DND-41 (cell line): Measurements from ENCODE around the gene APELA.
"Not testable (repeated sequence)": the region's sequence is repeated elsewhere in the genome, so short reads cannot be mapped to it uniquely, and the experiment has no call there.

Source experiments
- ATAC-seq: fragments of 200-7000 bp; cut with Tn5 transposase; 3 replicates; pipeline ENCODE4 v1.9.1; 2021; ENCODE audit warnings: low read depth; ENCODE audit not compliant: insufficient read depth
- DNase-seq: peaks from one replicate; pipeline ENCODE4 v3.0.0-alpha.2; 2020
- H2AFZ ChIP-seq: 2 replicates; pipeline ENCODE4 v1.6.0; 2012; ENCODE audit warnings: low read depth, low read length
- H3K27ac ChIP-seq: 2 replicates; pipeline ENCODE4 v1.5.1; 2012; ENCODE audit warnings: low read length, inconsistent platforms
- H3K27me3 ChIP-seq: fragments of 200-600 bp; sonication (generic); 2 replicates; pipeline ENCODE4 v1.6.0; 2012; ENCODE audit warnings: low read length, mild to moderate bottlenecking, inconsistent platforms; ENCODE audit not compliant: insufficient read depth, poor library complexity
- H3K36me3 ChIP-seq: 2 replicates; pipeline ENCODE4 v1.5.1; 2012; ENCODE audit warnings: low read length, inconsistent platforms; ENCODE audit not compliant: insufficient read depth
- H3K4me1 ChIP-seq: 2 replicates; pipeline ENCODE4 v1.5.1; 2012; ENCODE audit warnings: mild to moderate bottlenecking, low read length; ENCODE audit not compliant: insufficient read depth
- H3K4me2 ChIP-seq: 2 replicates; pipeline ENCODE4 v1.6.0; 2012; ENCODE audit warnings: mild to moderate bottlenecking, moderate library complexity, low read length, inconsistent platforms; ENCODE audit not compliant: insufficient read depth
- H3K4me3 ChIP-seq, 2 experiments: fragments of 200-600 bp in 1 of 2; shearing (Covaris generic) in 1 of 2; 2 replicates each; pipeline ENCODE4 v1.5.1; 2012 to 2016; ENCODE audit warnings: inconsistent platforms in 2 of 2, low read length in 2 of 2, mild to moderate bottlenecking in 2 of 2, low read depth in 1 of 2, moderate library complexity in 1 of 2
- H3K79me2 ChIP-seq: 2 replicates; pipeline ENCODE4 v1.6.0; 2012; ENCODE audit warnings: low read length, inconsistent platforms; ENCODE audit not compliant: insufficient read depth
- H3K9ac ChIP-seq: 2 replicates; pipeline ENCODE4 v1.6.0; 2012; ENCODE audit warnings: low read depth, mild to moderate bottlenecking, inconsistent platforms, low read length, moderate library complexity
- H3K9me3 ChIP-seq: 2 replicates; pipeline ENCODE4 v1.5.1; 2012; ENCODE audit warnings: low read length, moderate library complexity, mild to moderate bottlenecking, inconsistent platforms; ENCODE audit not compliant: insufficient read depth, severe bottlenecking
- H4K20me1 ChIP-seq: 2 replicates; pipeline ENCODE4 v1.6.0; 2012; ENCODE audit warnings: low read length; ENCODE audit not compliant: insufficient read depth
- EZH2 ChIP-seq: IDR thresholded peaks from 3 replicates; pipeline ENCODE4 v1.6.1; 2012; ENCODE audit warnings: borderline replicate concordance, low read depth, mild to moderate bottlenecking, moderate library complexity, low read length, inconsistent platforms; ENCODE audit not compliant: severe bottlenecking
- TF ChIP-seq, protein P1 (sequence below): IDR thresholded peaks from 2 replicates; pipeline ENCODE4 v1.5.1; 2012; ENCODE audit warnings: borderline replicate concordance, low read length, moderate library complexity, mild to moderate bottlenecking; ENCODE audit not compliant: poor library complexity, severe bottlenecking; ENCODE audit errors: extremely low read depth

APELA gene

DNA sequence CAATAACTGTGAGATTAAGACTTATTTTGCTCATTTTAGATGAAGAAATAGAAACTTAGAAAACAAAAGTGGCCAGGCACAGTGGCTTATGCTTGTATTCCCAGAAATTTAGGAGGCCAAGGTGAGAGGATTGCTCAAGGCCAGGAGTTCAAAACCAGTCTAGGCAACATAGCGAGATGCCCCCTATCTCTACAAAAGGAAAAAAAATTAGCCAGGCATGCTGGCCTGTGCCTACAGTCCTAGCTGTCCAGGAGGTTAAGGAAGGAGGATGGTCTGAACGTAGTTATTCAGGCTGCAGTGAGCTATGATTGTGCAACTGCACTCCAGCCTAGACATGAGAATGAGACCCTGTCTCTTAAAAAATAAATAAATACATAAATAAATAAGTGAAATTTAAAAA, 28.0 kb downstream of the APELA start:
- H3K27ac ChIP-seq = no peak overlapping the region
- no peaks in the 10 kb centered on the region for H3K27me3 ChIP-seq
- no peaks in the 10 kb centered on the region for H3K79me2 ChIP-seq
- no peaks in the 10 kb centered on the region for H3K9me3 ChIP-seq
- no peaks in the 10 kb centered on the region for H4K20me1 ChIP-seq
- H3K36me3 ChIP-seq = no peaks in the 10 kb centered on the region
- H2AFZ ChIP-seq = no peak overlapping the region
- H3K4me3 ChIP-seq = no peak overlapping the region
- no peak for TF ChIP-seq EZH2
- TF ChIP-seq, protein P1, sequence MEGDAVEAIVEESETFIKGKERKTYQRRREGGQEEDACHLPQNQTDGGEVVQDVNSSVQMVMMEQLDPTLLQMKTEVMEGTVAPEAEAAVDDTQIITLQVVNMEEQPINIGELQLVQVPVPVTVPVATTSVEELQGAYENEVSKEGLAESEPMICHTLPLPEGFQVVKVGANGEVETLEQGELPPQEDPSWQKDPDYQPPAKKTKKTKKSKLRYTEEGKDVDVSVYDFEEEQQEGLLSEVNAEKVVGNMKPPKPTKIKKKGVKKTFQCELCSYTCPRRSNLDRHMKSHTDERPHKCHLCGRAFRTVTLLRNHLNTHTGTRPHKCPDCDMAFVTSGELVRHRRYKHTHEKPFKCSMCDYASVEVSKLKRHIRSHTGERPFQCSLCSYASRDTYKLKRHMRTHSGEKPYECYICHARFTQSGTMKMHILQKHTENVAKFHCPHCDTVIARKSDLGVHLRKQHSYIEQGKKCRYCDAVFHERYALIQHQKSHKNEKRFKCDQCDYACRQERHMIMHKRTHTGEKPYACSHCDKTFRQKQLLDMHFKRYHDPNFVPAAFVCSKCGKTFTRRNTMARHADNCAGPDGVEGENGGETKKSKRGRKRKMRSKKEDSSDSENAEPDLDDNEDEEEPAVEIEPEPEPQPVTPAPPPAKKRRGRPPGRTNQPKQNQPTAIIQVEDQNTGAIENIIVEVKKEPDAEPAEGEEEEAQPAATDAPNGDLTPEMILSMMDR = no peak
- H3K9ac ChIP-seq = no peak overlapping the region
- no peak for DNase-seq
- no peaks in the 10 kb centered on the region for H3K4me1 ChIP-seq
- H3K4me2 ChIP-seq = no peak overlapping the region
- no peak for ATAC-seq

DNA sequence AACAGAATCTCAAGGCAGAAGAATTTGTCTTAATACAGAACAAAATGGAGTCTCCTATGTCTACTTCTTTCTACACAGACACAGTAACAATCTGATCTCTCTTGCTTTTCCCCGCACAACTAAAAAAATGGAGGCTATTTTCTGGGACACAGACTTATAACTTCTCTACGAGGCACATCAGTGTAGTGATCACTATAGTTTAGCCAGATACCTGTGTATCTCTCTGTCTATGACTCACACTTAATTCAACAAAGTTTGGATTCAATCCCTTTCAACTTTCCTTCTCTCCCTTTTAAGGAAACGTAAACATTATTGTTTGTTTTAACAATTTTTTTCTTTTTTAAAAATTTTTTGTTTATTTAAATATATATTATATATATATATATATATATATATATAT, 29.4 kb downstream of the APELA start:
- no peaks in the 10 kb centered on the region for H3K36me3 ChIP-seq
- DNase-seq = no peak
- H2AFZ ChIP-seq = no peak overlapping the region
- H3K9me3 ChIP-seq = no peaks in the 10 kb centered on the region
- H3K79me2 ChIP-seq = no peaks in the 10 kb centered on the region
- H3K4me3 ChIP-seq = no peak overlapping the region
- H3K4me2 ChIP-seq = no peak overlapping the region
- H3K27me3 ChIP-seq = no peaks in the 10 kb centered on the region
- H4K20me1 ChIP-seq = no peaks in the 10 kb centered on the region
- no peak overlapping the region for H3K27ac ChIP-seq
- H3K4me1 ChIP-seq = no peaks in the 10 kb centered on the region
- no peak overlapping the region for H3K9ac ChIP-seq
- no peak for TF ChIP-seq EZH2
- TF ChIP-seq, protein P1 = no peak
- no peak for ATAC-seq

DNA sequence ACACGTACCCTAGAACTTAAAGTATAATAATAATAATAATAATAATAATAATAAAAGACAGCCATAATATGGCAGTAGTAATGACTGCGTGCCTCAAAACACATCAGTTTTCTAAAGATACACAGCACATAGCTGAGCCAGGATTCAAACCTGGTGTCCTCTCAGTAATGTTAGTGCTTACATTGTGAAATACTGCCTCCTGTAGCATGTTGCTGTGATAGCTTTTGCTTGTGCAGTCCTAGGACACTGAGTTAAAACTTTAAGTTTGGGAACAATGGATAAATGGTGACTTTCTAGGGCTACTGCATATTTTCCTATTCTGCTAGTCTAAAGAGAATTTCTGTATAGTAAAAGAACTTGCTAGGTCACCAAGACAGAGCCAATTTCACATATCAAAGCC, 36.5 kb downstream of the APELA start:
- not testable (repeated sequence) for H4K20me1 ChIP-seq, H3K4me2 ChIP-seq, DNase-seq, H3K27me3 ChIP-seq, H3K79me2 ChIP-seq, H3K9me3 ChIP-seq, H2AFZ ChIP-seq, H3K36me3 ChIP-seq, H3K4me1 ChIP-seq, H3K27ac ChIP-seq, H3K9ac ChIP-seq, H3K4me3 ChIP-seq, ATAC-seq

DNA sequence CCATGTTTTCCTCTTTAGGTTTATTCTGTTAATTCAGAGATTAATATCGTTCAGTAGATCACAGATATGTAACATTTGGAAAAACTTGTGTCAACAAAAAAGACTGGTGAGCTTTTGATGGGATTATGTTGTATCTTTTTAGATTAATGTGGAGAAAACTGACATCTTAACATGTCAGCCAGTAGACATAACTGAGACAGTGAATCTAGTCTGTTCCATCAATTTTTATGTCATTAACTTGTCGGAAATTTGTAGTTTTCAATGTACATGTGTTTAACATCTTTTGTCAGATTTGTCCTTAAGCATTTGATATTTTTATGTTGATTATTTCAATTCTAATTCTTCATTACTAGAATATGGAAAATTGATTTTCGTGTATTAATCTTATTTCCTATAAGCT, 42.0 kb downstream of the APELA start:
- no peaks in the 10 kb centered on the region for H3K9me3 ChIP-seq
- no peaks in the 10 kb centered on the region for H3K27me3 ChIP-seq
- DNase-seq (no peak), ATAC-seq (no peak)
- no peaks in the 10 kb centered on the region for H3K79me2 ChIP-seq
- no peak overlapping the region for H3K4me2 ChIP-seq
- H3K4me3 ChIP-seq = no peak overlapping the region
- H3K4me1 ChIP-seq = no peaks in the 10 kb centered on the region
- H3K27ac ChIP-seq = no peak overlapping the region
- H4K20me1 ChIP-seq = no peaks in the 10 kb centered on the region
- no peak for TF ChIP-seq EZH2
- TF ChIP-seq, protein P1 = no peak
- H3K9ac ChIP-seq = no peak overlapping the region
- H3K36me3 ChIP-seq = no peaks in the 10 kb centered on the region
- H2AFZ ChIP-seq = no peak overlapping the region
